Endothelial cell of umbilical vein (primary cell): ENCODE measurements around the gene HRNR. TPM values are rescaled to one million over a fixed set of nuclear protein-coding genes. Genes with fewer than 3 reads are reported as not detected.

ENCODE experiments used
- BruUV-seq: library from RNA; stranded (reverse); fragments of 400-500 nt; replicated peaks from 2 replicates; lab custom pipeline; 2021; lab: Mats Ljungman, UMichigan
- CTCF ChIA-PET: fragments of 300-600, 350-600 bp; sonication (Branson Sonifier 250); formaldehyde crosslinking; loops from one replicate; lab custom pipeline; 2021; ENCODE audit warnings: antibody characterized with exemption, inconsistent platforms; lab: Charles Lee
- POLR2A ChIA-PET: fragments of 300-600, 350-600 bp; sonication (Branson Sonifier 250); formaldehyde crosslinking; loops from one replicate; lab custom pipeline; 2021; ENCODE audit warnings: antibody characterized with exemption, inconsistent platforms; lab: Charles Lee
- DNase-seq: peaks from one replicate; pipeline ENCODE4 v3.0.0-alpha.2; 2011; ENCODE audit warnings: low read depth, low spot score
- FAIRE-seq: peaks from 2 replicates; lab custom pipeline; 2011; peaks lifted over from hg19 to GRCh38; lab: Jason Lieb, UNC
- H2AFZ ChIP-seq: 2 replicates; pipeline ENCODE4 v1.6.0; 2012; ENCODE audit warnings: low read depth, low read length, control low read depth, inconsistent platforms
- H3K27ac ChIP-seq: 2 replicates; pipeline ENCODE4 v1.5.1; 2011; ENCODE audit warnings: low read depth, mild to moderate bottlenecking, control low read depth, low read length, moderate library complexity; ENCODE audit not compliant: insufficient read depth
- H3K27me3 ChIP-seq, 2 experiments: 2 replicates each; pipeline versions ENCODE4 v1.6.0 to v1.6.1; 2011; ENCODE audit warnings: low read length in 2 of 2, mixed read lengths in 1 of 2; ENCODE audit not compliant: control insufficient read depth in 2 of 2, insufficient read depth in 2 of 2
- H3K36me3 ChIP-seq, 2 experiments: 2 replicates in 1 of 2; 3 replicates in 1 of 2; pipeline ENCODE4 v1.5.1; 2011; ENCODE audit warnings: low read length in 2 of 2, mild to moderate bottlenecking in 1 of 2, moderate library complexity in 1 of 2; ENCODE audit not compliant: control insufficient read depth in 2 of 2, insufficient read depth in 2 of 2; ENCODE audit errors: extremely low read depth in 1 of 2
- H3K4me1 ChIP-seq: 3 replicates; pipeline ENCODE4 v1.5.1; 2011; ENCODE audit warnings: mild to moderate bottlenecking, low read length; ENCODE audit not compliant: control insufficient read depth, insufficient read depth; ENCODE audit errors: extremely low read depth
- H3K4me2 ChIP-seq: 2 replicates; pipeline ENCODE4 v1.6.1; 2011; ENCODE audit warnings: low read length, control low read depth, mixed read lengths; ENCODE audit not compliant: insufficient read depth
- H3K4me3 ChIP-seq, 3 experiments: fragments of 200-600 bp in 1 of 3; sonication (generic), shearing (Covaris generic) in 1 of 3; replicated peaks in 1 of 3; 2 replicates each; pipeline ENCODE4 v1.5.1; 2011 to 2016; ENCODE audit warnings: control low read depth in 3 of 3, low read length in 3 of 3, mild to moderate bottlenecking in 2 of 3, inconsistent platforms in 1 of 3, low read depth in 1 of 3, moderate library complexity in 1 of 3; ENCODE audit not compliant: insufficient read depth in 1 of 3
- H3K79me2 ChIP-seq: 2 replicates; pipeline ENCODE4 v1.6.0; 2012; ENCODE audit warnings: low read length, inconsistent platforms; ENCODE audit not compliant: control insufficient read depth, insufficient read depth
- H3K9ac ChIP-seq: replicated peaks from 2 replicates; pipeline ENCODE3; 2011; ENCODE audit warnings: low read length, control low read depth; ENCODE audit not compliant: insufficient read depth; ENCODE audit errors: extremely low read depth
- H3K9me1 ChIP-seq: replicated peaks from 3 replicates; pipeline ENCODE4 v1.6.0; 2011; ENCODE audit warnings: mild to moderate bottlenecking, low read length; ENCODE audit not compliant: control insufficient read depth, insufficient read depth; ENCODE audit errors: extremely low read depth
- H3K9me3 ChIP-seq: replicated peaks from 2 replicates; pipeline ENCODE4 v1.5.1; 2012; ENCODE audit warnings: low read length, inconsistent platforms; ENCODE audit not compliant: control insufficient read depth, insufficient read depth
- H4K20me1 ChIP-seq: replicated peaks from 2 replicates; pipeline ENCODE3; 2011; ENCODE audit warnings: mild to moderate bottlenecking, low read length; ENCODE audit not compliant: control insufficient read depth, insufficient read depth; ENCODE audit errors: extremely low read depth
- EZH2 ChIP-seq: IDR thresholded peaks from 2 replicates; pipeline ENCODE4 v1.6.1; 2012; ENCODE audit warnings: borderline replicate concordance, low read depth, mild to moderate bottlenecking, moderate library complexity, low read length, inconsistent platforms; ENCODE audit not compliant: severe bottlenecking
- FOS ChIP-seq: IDR thresholded peaks from 2 replicates; pipeline ENCODE4 v1.6.1; 2011; ENCODE audit warnings: mild to moderate bottlenecking, low read length, moderate library complexity, borderline replicate concordance; ENCODE audit not compliant: insufficient read depth
- GATA2 ChIP-seq: IDR thresholded peaks from 2 replicates; pipeline ENCODE4 v1.7.0; 2011; ENCODE audit warnings: low read depth, mild to moderate bottlenecking, moderate library complexity, mixed read lengths, low read length; ENCODE audit not compliant: insufficient read length, insufficient read depth
- JUN ChIP-seq: IDR thresholded peaks from 2 replicates; pipeline ENCODE4 v1.6.1; 2011; ENCODE audit warnings: borderline replicate concordance, low read depth; ENCODE audit not compliant: insufficient read length, insufficient read depth
- MYC ChIP-seq: IDR thresholded peaks from one replicate; pipeline ENCODE4 v1.6.1; 2011; ENCODE audit warnings: mild to moderate bottlenecking, low read depth, low read length
- POLR2A ChIP-seq: IDR thresholded peaks from 2 replicates; pipeline ENCODE4 v1.6.1; 2012; ENCODE audit warnings: low read depth, mild to moderate bottlenecking, control low read depth, low read length
- POLR2AphosphoS5 ChIP-seq: IDR thresholded peaks from 2 replicates; pipeline ENCODE4 v1.6.1; 2012; ENCODE audit warnings: low read depth, mild to moderate bottlenecking, control low read depth, low read length, moderate library complexity; ENCODE audit not compliant: insufficient read depth
- dilution Hi-C: fragments of 300-500 bp; cut with MboI; formaldehyde crosslinking; loops from one replicate; pipeline ENCODE4 v1.15.0; 2019; ENCODE audit warnings: low sequenced_read_pairs; ENCODE audit not compliant: extremely low pct_ligation_motif_present
- intact Hi-C: fragments of 100-400 bp; cut with micrococcal nuclease; formaldehyde crosslinking; loops from one replicate; pipeline ENCODE4 v1.10.0; 2022
- polyA plus RNA-seq, 4 experiments: library from polyadenylated mRNA; depleted of rRNA in 3 of 4; stranded (reverse) in 3 of 4; unstranded in 1 of 4; fragments of >200 nt; gene quantifications; 2 replicates each; pipeline versions ENCODE4 v1.2.1 to v1.2.3, GENCODE V29; 2011 to 2012; ENCODE audit warnings: missing spikeins in 1 of 4
- total RNA-seq: library from RNA; stranded (reverse); gene quantifications from 2 replicates; pipeline ENCODE4 v1.2.3, GENCODE V29; 2021
- TF ChIP-seq, protein P1 (sequence below): IDR thresholded peaks from 2 replicates; pipeline ENCODE4 v1.6.1; 2011; ENCODE audit not compliant: insufficient read depth, insufficient read length
- TF ChIP-seq, protein P2 (sequence below), 2 donors: IDR thresholded peaks; 1 replicate in 1 of 2; 2 replicates in 1 of 2; pipeline ENCODE4 v1.5.1; 2011; ENCODE audit warnings: low read length in 2 of 2, mild to moderate bottlenecking in 2 of 2, moderate library complexity in 2 of 2, control low read depth in 1 of 2, inconsistent platforms in 1 of 2, low read depth in 1 of 2; ENCODE audit not compliant: insufficient read depth in 1 of 2; ENCODE audit errors: extremely low read depth in 1 of 2

HRNR gene
- total and polyA plus RNA-seq, 2 donors (not counting 3 experiments of a cell fraction or from before 2014, with no cell fraction given), result not detected

DNA sequence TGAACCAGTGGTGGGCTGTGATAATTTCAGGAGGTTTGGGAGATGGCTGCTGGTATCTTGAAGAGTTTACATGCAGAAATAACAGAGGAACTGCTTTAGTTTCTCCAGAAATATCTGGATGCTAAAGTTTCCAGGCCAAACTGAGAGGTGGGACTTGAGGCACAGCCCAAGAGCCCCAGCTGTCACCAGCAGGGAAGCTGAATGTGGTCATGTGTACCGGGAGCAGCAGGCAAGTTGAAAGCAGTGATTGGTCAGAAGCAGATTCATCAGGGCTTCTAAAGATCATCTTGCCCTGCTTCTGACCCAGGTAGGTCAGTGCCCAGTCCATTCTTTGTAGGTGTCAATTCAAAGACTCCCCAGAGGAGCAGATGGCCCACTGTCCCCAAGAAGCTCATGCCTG lies 57.0 kb downstream of the HRNR start:
- Histone ChIP-seq H3K9me3 (no peaks in the 10 kb centered on the region), H3K36me3 (no peaks in the 10 kb centered on the region), H3K9me1 (no peaks in the 10 kb centered on the region), H3K4me3 (no peak overlapping the region), H4K20me1 (no peaks in the 10 kb centered on the region), H2AFZ (no peak overlapping the region), H3K9ac (no peak overlapping the region), H3K79me2 (no peaks in the 10 kb centered on the region), H3K27me3 (peaks cover 0 to 4% of the 10 kb centered on the region in 2 experiments), H3K4me2 (no peak overlapping the region), H3K4me1 (no peaks in the 10 kb centered on the region), H3K27ac (no peak overlapping the region)
- intact Hi-C loops (no loop called here), dilution Hi-C loops (no loop called here)
- DNase-seq, result no peak
- CTCF ChIA-PET, result no interaction called here
- POLR2A ChIA-PET, result no interaction called here
- TF ChIP-seq, protein P1, sequence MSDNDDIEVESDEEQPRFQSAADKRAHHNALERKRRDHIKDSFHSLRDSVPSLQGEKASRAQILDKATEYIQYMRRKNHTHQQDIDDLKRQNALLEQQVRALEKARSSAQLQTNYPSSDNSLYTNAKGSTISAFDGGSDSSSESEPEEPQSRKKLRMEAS, result no peak
- TF ChIP-seq, protein P2, sequence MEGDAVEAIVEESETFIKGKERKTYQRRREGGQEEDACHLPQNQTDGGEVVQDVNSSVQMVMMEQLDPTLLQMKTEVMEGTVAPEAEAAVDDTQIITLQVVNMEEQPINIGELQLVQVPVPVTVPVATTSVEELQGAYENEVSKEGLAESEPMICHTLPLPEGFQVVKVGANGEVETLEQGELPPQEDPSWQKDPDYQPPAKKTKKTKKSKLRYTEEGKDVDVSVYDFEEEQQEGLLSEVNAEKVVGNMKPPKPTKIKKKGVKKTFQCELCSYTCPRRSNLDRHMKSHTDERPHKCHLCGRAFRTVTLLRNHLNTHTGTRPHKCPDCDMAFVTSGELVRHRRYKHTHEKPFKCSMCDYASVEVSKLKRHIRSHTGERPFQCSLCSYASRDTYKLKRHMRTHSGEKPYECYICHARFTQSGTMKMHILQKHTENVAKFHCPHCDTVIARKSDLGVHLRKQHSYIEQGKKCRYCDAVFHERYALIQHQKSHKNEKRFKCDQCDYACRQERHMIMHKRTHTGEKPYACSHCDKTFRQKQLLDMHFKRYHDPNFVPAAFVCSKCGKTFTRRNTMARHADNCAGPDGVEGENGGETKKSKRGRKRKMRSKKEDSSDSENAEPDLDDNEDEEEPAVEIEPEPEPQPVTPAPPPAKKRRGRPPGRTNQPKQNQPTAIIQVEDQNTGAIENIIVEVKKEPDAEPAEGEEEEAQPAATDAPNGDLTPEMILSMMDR (IDR thresholded peaks at IDR 0.05; ENCODE audit: extremely low read depth in 1 of 2, insufficient read depth in 1 of 2, low read depth in 1 of 2, low read length in 2 of 2), result no peak
- no peak for TF ChIP-seq MYC
- TF ChIP-seq POLR2A, result no peak
- no peak for TF ChIP-seq EZH2
- no peak for TF ChIP-seq JUN
- no peak for TF ChIP-seq GATA2
- TF ChIP-seq FOS, result no peak
- TF ChIP-seq POLR2AphosphoS5, result no peak
- no TSS peak for BruUV-seq
- FAIRE-seq, result no peak
